Neural cell (in vitro differentiated cells): ENCODE results near the gene GSTM3. TPM values are rescaled to one million over a fixed set of nuclear protein-coding genes. Genes with fewer than 3 reads are reported as not detected.

ENCODE experiments used
- H2AFZ ChIP-seq: fragments of 200-600, 300-800 bp; sonication (generic), shearing (Covaris generic); 2 replicates; pipeline ENCODE4 v1.6.0; 2014; ENCODE audit warnings: low read depth, mild to moderate bottlenecking, antibody characterized with exemption, low read length, moderate library complexity
- H3F3A ChIP-seq: fragments of 200-600 bp; shearing (Covaris generic); 2 replicates; pipeline ENCODE4 v1.6.1; 2016; ENCODE audit warnings: mild to moderate bottlenecking, moderate library complexity, mixed read lengths, antibody characterized with exemption, low read length; ENCODE audit not compliant: insufficient read depth, poor library complexity, severe bottlenecking
- H3K27ac ChIP-seq: fragments of 200-600, 300-800 bp; sonication (generic), shearing (Covaris generic); 2 replicates; pipeline ENCODE4 v1.5.1; 2014; ENCODE audit warnings: mild to moderate bottlenecking, low read length, moderate library complexity
- H3K27me3 ChIP-seq: fragments of 300-800, 200-600 bp; sonication (generic), shearing (Covaris generic); 2 replicates; pipeline ENCODE4 v1.6.0; 2014; ENCODE audit warnings: mild to moderate bottlenecking, low read depth, low read length, moderate library complexity; ENCODE audit not compliant: insufficient read depth
- H3K36me3 ChIP-seq: fragments of 300-800, 200-600 bp; sonication (generic), shearing (Covaris generic); 2 replicates; pipeline ENCODE4 v1.5.1; 2014; ENCODE audit warnings: mild to moderate bottlenecking, antibody characterized with exemption, low read length, moderate library complexity; ENCODE audit not compliant: insufficient read depth
- H3K4me2 ChIP-seq: fragments of 300-800, 200-600 bp; sonication (generic), shearing (Covaris generic); 2 replicates; pipeline ENCODE4 v1.6.0; 2014; ENCODE audit warnings: mild to moderate bottlenecking, low read length
- H3K4me3 ChIP-seq: fragments of 300-800, 200-600 bp; sonication (generic), shearing (Covaris generic); 2 replicates; pipeline ENCODE4 v1.5.1; 2014; ENCODE audit warnings: mild to moderate bottlenecking, low read length, moderate library complexity
- H3K79me2 ChIP-seq: fragments of 200-600 bp; shearing (Covaris generic); replicated peaks from 2 replicates; pipeline ENCODE4 v1.6.0; 2014; ENCODE audit warnings: mild to moderate bottlenecking, low read length, moderate library complexity; ENCODE audit not compliant: insufficient read depth
- H3K9ac ChIP-seq: fragments of 300-800, 200-600 bp; sonication (generic), shearing (Covaris generic); 2 replicates; pipeline ENCODE4 v1.6.1; 2016; ENCODE audit warnings: mild to moderate bottlenecking, low read length, mixed read lengths
- H3K9me2 ChIP-seq: fragments of 200-600 bp; shearing (Covaris generic); 2 replicates; pipeline ENCODE4 v1.6.1; 2016; ENCODE audit warnings: mild to moderate bottlenecking, low read length, mixed read lengths; ENCODE audit not compliant: insufficient read depth
- H3K9me3 ChIP-seq: fragments of 200-600, 300-800 bp; sonication (generic), shearing (Covaris generic); 2 replicates; pipeline ENCODE4 v1.6.1; 2016; ENCODE audit warnings: mild to moderate bottlenecking, mixed run types, low read length, moderate library complexity, mixed read lengths
- H4K20me1 ChIP-seq: fragments of 200-600 bp; shearing (Covaris generic); 2 replicates; pipeline ENCODE4 v1.6.1; 2016; ENCODE audit warnings: mild to moderate bottlenecking, mixed run types; ENCODE audit not compliant: insufficient read depth
- EP300 ChIP-seq: fragments of 450-650 bp; conservative IDR thresholded peaks from 2 replicates; pipeline ENCODE4 v1.6.1; 2014; ENCODE audit warnings: antibody characterized with exemption, mild to moderate bottlenecking, moderate library complexity; ENCODE audit not compliant: poor library complexity, severe bottlenecking
- EZH2 ChIP-seq: fragments of 200-600, 300-800 bp; shearing (Covaris generic), sonication (generic); IDR thresholded peaks from 2 replicates; pipeline ENCODE4 v1.6.1; 2014; ENCODE audit warnings: antibody characterized with exemption, low read length, borderline replicate concordance, mild to moderate bottlenecking; ENCODE audit not compliant: insufficient read depth, poor library complexity, severe bottlenecking
- MXI1 ChIP-seq: fragments of 450-650 bp; conservative IDR thresholded peaks from 2 replicates; pipeline ENCODE4 v1.6.1; 2014; ENCODE audit warnings: antibody characterized with exemption, mild to moderate bottlenecking; ENCODE audit not compliant: poor library complexity, severe bottlenecking
- POLR2AphosphoS5 ChIP-seq: IDR thresholded peaks from 2 replicates; pipeline ENCODE4 v1.6.1; 2012
- RAD21 ChIP-seq: fragments of 450-650 bp; conservative IDR thresholded peaks from 2 replicates; pipeline ENCODE4 v1.6.1; 2014; ENCODE audit warnings: antibody characterized with exemption, mild to moderate bottlenecking, moderate library complexity
- SMC3 ChIP-seq: fragments of 450-650 bp; conservative IDR thresholded peaks from 2 replicates; pipeline ENCODE4 v1.6.1; 2014; ENCODE audit warnings: antibody characterized with exemption, mild to moderate bottlenecking, moderate library complexity; ENCODE audit not compliant: poor library complexity
- TAF1 ChIP-seq: IDR thresholded peaks from 2 replicates; pipeline ENCODE4 v1.6.1; 2012; ENCODE audit warnings: low read depth
- polyA plus RNA-seq: library from polyadenylated mRNA; depleted of rRNA; stranded (reverse); fragments of >200 nt; gene quantifications from 2 replicates; pipeline ENCODE4 v1.2.3, GENCODE V29; 2014
- TF ChIP-seq, protein P1 (sequence below): fragments of 450-650 bp; IDR thresholded peaks from 2 replicates; pipeline ENCODE4 v1.5.1; 2014; ENCODE audit warnings: antibody characterized with exemption, mild to moderate bottlenecking, moderate library complexity; ENCODE audit not compliant: poor library complexity, severe bottlenecking
- TF ChIP-seq, protein P2 (sequence below): IDR thresholded peaks from 2 replicates; pipeline ENCODE4 v1.6.1; 2012; ENCODE audit warnings: borderline replicate concordance

GSTM3 gene
- polyA plus RNA-seq, 1 donor from 2014 or later = 195 TPM

GRCh38 chr1:109726007-109726406 lies 14.8 kb downstream of the GSTM3 start:
- Histone ChIP-seq H3K9me3 (no peaks in the 10 kb centered on the region), H3K9ac (no peak overlapping the region), H3K4me2 (no peak overlapping the region), H3F3A (no peaks in the 10 kb centered on the region), H3K4me3 (no peak overlapping the region), H3K9me2 (no peaks in the 10 kb centered on the region), H2AFZ (no peak overlapping the region), H3K27me3 (no peaks in the 10 kb centered on the region), H3K27ac (no peak overlapping the region), H4K20me1 (no peaks in the 10 kb centered on the region), H3K36me3 (no peaks in the 10 kb centered on the region), H3K79me2 (no peaks in the 10 kb centered on the region)
- TF ChIP-seq RAD21 (no peak), EZH2 (no peak)

DNA sequence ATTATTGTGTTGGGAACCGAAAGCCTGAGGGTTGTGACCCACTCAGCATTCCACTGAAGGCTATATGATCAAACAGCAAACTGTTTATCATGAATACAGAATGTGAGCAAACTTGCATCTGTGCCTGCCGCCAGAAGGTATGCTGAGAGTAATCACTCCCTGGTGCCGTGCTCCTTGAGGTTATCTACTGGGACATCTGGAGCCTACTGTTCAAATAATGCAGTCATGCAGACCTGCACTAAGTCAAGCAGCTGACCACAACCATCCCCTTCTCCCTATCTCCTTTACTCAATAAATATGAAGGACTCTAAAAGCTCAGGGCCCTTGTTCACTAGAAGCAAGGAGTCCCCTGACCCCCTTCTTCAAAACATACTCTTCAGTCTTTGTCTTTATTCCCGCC lies 15.3 kb downstream of the GSTM3 start:
- no peak overlapping the region for H3K27ac ChIP-seq
- H3K4me3 ChIP-seq = no peak overlapping the region
- H3K9me3 ChIP-seq = no peaks in the 10 kb centered on the region
- no peak overlapping the region for H3K9ac ChIP-seq
- no peak overlapping the region for H3K4me2 ChIP-seq
- no peaks in the 10 kb centered on the region for H3F3A ChIP-seq
- H3K9me2 ChIP-seq = no peaks in the 10 kb centered on the region
- no peaks in the 10 kb centered on the region for H3K36me3 ChIP-seq
- H4K20me1 ChIP-seq = no peaks in the 10 kb centered on the region
- H3K79me2 ChIP-seq = no peaks in the 10 kb centered on the region
- H3K27me3 ChIP-seq = no peaks in the 10 kb centered on the region
- TF ChIP-seq, protein P1, sequence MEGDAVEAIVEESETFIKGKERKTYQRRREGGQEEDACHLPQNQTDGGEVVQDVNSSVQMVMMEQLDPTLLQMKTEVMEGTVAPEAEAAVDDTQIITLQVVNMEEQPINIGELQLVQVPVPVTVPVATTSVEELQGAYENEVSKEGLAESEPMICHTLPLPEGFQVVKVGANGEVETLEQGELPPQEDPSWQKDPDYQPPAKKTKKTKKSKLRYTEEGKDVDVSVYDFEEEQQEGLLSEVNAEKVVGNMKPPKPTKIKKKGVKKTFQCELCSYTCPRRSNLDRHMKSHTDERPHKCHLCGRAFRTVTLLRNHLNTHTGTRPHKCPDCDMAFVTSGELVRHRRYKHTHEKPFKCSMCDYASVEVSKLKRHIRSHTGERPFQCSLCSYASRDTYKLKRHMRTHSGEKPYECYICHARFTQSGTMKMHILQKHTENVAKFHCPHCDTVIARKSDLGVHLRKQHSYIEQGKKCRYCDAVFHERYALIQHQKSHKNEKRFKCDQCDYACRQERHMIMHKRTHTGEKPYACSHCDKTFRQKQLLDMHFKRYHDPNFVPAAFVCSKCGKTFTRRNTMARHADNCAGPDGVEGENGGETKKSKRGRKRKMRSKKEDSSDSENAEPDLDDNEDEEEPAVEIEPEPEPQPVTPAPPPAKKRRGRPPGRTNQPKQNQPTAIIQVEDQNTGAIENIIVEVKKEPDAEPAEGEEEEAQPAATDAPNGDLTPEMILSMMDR = no peak
- TF ChIP-seq EZH2 (no peak), MXI1 (no peak), SMC3 (no peak), POLR2AphosphoS5 (no peak), EP300 (no peak), RAD21 (no peak), TAF1 (no peak)
- TF ChIP-seq, protein P2, sequence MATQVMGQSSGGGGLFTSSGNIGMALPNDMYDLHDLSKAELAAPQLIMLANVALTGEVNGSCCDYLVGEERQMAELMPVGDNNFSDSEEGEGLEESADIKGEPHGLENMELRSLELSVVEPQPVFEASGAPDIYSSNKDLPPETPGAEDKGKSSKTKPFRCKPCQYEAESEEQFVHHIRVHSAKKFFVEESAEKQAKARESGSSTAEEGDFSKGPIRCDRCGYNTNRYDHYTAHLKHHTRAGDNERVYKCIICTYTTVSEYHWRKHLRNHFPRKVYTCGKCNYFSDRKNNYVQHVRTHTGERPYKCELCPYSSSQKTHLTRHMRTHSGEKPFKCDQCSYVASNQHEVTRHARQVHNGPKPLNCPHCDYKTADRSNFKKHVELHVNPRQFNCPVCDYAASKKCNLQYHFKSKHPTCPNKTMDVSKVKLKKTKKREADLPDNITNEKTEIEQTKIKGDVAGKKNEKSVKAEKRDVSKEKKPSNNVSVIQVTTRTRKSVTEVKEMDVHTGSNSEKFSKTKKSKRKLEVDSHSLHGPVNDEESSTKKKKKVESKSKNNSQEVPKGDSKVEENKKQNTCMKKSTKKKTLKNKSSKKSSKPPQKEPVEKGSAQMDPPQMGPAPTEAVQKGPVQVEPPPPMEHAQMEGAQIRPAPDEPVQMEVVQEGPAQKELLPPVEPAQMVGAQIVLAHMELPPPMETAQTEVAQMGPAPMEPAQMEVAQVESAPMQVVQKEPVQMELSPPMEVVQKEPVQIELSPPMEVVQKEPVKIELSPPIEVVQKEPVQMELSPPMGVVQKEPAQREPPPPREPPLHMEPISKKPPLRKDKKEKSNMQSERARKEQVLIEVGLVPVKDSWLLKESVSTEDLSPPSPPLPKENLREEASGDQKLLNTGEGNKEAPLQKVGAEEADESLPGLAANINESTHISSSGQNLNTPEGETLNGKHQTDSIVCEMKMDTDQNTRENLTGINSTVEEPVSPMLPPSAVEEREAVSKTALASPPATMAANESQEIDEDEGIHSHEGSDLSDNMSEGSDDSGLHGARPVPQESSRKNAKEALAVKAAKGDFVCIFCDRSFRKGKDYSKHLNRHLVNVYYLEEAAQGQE = no peak
- H2AFZ ChIP-seq = no peak overlapping the region

DNA sequence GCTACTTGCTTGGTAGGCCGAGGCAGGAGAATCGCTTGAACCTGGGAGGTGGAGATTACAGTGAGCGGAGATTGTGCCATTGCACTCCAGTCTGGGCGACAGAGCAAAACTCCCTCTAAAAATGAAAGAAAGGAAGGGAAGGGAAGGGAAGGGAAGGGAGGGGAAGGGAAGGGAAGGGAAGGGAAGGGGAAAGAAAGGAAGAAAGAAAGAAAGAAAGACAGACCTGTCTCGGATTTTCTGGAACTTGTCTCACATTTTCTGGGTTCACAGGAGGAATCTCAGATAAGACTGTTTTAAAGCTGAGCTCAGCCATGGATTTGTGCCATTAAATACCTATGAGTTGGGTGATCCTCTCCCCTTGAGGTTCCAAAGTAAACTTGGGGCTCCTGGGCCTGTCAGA lies 15.9 kb downstream of the GSTM3 start:
- H3F3A ChIP-seq = no peaks in the 10 kb centered on the region
- no peak overlapping the region for H3K4me2 ChIP-seq
- H3K27ac ChIP-seq = no peak overlapping the region
- no peaks in the 10 kb centered on the region for H4K20me1 ChIP-seq
- no peak overlapping the region for H3K9ac ChIP-seq
- H2AFZ ChIP-seq = no peak overlapping the region
- H3K9me3 ChIP-seq = no peaks in the 10 kb centered on the region
- H3K36me3 ChIP-seq = no peaks in the 10 kb centered on the region
- H3K27me3 ChIP-seq = no peaks in the 10 kb centered on the region
- H3K9me2 ChIP-seq = no peaks in the 10 kb centered on the region
- no peaks in the 10 kb centered on the region for H3K79me2 ChIP-seq
- no peak for TF ChIP-seq SMC3
- no peak for TF ChIP-seq TAF1
- TF ChIP-seq MXI1 = no peak
- TF ChIP-seq POLR2AphosphoS5 = no peak
- TF ChIP-seq EP300 = no peak
- TF ChIP-seq EZH2 = no peak
- TF ChIP-seq RAD21 = no peak
- TF ChIP-seq, protein P2 = no peak
- TF ChIP-seq, protein P1 = no peak
- no peak overlapping the region for H3K4me3 ChIP-seq
